ENCODE results near the gene C1QL4.
A peak's percentile ranks its signal among the peaks of the same experiment; 100 is the strongest.

Gene C1QL4

GRCh38 chr12:49341777-49342065 lies 4.7 kb upstream of the C1QL4 start:
- Mint-ChIP-seq H3K9me3 (no peaks in the 10 kb centered on the region), H3K27ac (no peak overlapping the region), H3K36me3 (ENCODE audit: low read depth) (no peaks in the 10 kb centered on the region), H3K4me3 (no peak overlapping the region), H3K27me3 (ENCODE audit: low read depth, poor library complexity) (peaks cover 89% of the 10 kb centered on the region), H3K4me1 (peaks cover 80% of the 10 kb centered on the region)
- DNase-seq: no peak
- TF ChIP-seq, protein P1, sequence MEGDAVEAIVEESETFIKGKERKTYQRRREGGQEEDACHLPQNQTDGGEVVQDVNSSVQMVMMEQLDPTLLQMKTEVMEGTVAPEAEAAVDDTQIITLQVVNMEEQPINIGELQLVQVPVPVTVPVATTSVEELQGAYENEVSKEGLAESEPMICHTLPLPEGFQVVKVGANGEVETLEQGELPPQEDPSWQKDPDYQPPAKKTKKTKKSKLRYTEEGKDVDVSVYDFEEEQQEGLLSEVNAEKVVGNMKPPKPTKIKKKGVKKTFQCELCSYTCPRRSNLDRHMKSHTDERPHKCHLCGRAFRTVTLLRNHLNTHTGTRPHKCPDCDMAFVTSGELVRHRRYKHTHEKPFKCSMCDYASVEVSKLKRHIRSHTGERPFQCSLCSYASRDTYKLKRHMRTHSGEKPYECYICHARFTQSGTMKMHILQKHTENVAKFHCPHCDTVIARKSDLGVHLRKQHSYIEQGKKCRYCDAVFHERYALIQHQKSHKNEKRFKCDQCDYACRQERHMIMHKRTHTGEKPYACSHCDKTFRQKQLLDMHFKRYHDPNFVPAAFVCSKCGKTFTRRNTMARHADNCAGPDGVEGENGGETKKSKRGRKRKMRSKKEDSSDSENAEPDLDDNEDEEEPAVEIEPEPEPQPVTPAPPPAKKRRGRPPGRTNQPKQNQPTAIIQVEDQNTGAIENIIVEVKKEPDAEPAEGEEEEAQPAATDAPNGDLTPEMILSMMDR (IDR thresholded peaks at IDR 0.05): no peak

DNA sequence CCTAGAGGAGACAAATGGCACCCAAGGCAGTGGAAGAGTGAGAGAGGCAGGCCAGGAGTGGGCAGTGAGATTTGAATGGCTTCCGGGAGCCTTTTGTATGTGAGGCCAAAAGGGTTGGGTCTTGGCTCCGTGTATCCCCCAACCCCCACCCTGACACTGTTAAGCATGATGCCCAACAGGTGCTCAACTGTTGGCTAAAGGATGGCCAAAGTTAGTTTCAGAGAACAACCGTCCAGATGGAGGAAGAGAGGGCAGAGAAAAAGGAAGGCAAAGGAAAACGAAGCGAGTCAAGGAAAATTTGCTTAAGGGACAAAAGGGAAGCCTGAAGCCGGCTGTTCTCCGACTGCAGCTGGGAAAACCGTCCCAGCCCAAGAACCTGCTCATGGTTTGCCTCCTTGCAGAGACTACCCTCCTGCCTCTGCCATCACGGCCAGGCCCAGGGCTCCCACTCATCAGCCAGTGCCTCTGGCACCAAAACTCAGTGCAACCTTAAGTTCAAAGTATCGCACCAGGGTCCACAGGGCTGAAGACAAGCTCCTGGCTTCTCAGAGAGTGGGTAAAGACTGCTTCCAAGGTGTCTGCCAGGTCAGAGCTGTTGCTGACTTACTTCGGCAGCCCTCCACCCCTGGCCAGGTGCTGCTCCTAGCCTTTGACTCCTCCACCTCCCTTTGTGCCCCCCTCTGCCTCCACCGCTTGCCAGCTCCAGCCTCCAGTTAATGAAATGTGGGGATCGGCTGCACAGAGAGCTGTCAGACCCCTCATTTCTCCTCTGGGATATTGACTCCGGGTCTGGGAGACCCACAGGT lies 4.2 kb upstream of the C1QL4 start:
- Mint-ChIP-seq H3K9me3 (no peaks in the 10 kb centered on the region), H3K27ac (no peak overlapping the region), H3K27me3 (ENCODE audit: low read depth, poor library complexity) (peaks cover 89% of the 10 kb centered on the region), H3K4me1 (peaks cover 74% of the 10 kb centered on the region), H3K36me3 (ENCODE audit: low read depth) (no peaks in the 10 kb centered on the region), H3K4me3 (peak overlapping the region; percentile 47)
- TF ChIP-seq, protein P1 (IDR thresholded peaks at IDR 0.05): no peak
- DNase-seq: no peak

DNA sequence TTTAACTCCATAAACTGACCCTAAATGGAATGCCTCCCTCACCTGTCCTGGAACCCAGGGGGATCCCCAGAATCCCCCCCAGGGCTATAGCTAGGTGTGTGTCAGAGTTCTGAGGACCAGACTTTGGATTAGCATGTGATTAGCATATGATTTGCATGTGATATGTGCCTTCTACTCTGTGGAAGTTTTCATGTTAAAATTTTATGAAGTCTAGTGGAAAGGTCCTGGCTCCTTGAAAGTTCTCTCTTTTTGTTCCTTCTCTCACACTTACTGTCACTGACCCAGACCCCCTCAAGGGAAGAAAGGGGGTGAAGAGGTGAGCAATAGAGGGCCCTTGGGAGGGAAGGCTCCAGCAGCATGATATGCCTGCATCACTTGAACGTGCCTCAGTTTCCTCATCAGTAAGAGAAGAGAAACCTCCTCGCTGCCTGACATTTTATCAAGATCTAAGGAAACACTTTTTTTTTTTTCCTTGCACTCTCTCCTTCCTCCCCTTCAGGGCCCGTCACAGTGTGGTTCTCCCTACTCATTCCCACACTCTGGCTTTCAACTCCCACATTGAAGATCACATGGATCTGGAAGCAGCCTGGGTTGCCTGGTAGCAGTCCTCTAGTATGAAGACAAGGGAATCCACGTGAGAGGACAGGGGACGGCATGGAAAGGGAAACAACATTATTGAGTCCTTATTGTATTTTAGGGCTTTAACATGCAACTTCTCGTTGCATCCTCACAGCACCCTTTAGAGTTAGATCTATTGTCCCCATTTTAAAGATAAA lies 3.3 kb upstream of the C1QL4 start:
- TF ChIP-seq, protein P1 (IDR thresholded peaks at IDR 0.05): no peak
- H3K27ac Mint-ChIP-seq: no peak overlapping the region
- no peak for DNase-seq
- H3K4me3 Mint-ChIP-seq: peak overlapping the region; percentile 47
- peaks cover 67% of the 10 kb centered on the region for H3K4me1 Mint-ChIP-seq
- no peaks in the 10 kb centered on the region for H3K9me3 Mint-ChIP-seq
- no peaks in the 10 kb centered on the region for H3K36me3 Mint-ChIP-seq (ENCODE audit: low read depth)
- peaks cover 87% of the 10 kb centered on the region for H3K27me3 Mint-ChIP-seq (ENCODE audit: low read depth, poor library complexity)

DNA sequence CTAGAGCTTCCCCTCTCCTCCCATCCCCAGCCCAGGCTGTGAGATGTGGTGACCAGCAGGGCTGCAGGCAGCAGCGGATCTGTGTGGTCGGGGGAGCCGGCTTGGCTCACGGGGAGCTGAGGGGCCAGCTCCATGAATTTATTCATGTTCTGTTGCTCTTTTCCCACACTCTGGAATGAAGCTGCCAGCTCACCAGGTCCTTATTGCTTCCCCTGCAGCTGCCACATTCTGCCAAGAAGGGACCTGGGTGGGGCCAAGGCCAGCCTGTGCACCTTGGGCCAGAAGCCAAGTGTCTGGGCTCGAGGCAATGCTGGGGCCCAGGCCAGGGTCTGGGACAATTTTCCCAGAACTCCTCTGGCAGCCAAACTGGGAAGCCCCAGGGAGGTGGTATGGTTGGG lies 2.5 kb upstream of the C1QL4 start:
- Mint-ChIP-seq H3K4me3 (peak overlapping the region; percentile 27), H3K27ac (no peak overlapping the region)

GRCh38 chr12:49338830-49339463 lies 2.0 kb upstream of the C1QL4 start:
- H3K36me3 Mint-ChIP-seq (ENCODE audit: low read depth): no peaks in the 10 kb centered on the region
- DNase-seq: no peak
- H3K9me3 Mint-ChIP-seq: no peaks in the 10 kb centered on the region
- peaks cover 58% of the 10 kb centered on the region for H3K4me1 Mint-ChIP-seq
- peak overlapping the region; percentile 27 for H3K4me3 Mint-ChIP-seq
- H3K27ac Mint-ChIP-seq: no peak overlapping the region
- TF ChIP-seq, protein P1 (IDR thresholded peaks at IDR 0.05): no peak
- peaks cover 87% of the 10 kb centered on the region for H3K27me3 Mint-ChIP-seq (ENCODE audit: low read depth, poor library complexity)

More for the DNA sequence above, 2.5 kb upstream of the C1QL4 start:
- Mint-ChIP-seq H3K4me1 (peaks cover 63% of the 10 kb centered on the region), H3K27me3 (ENCODE audit: low read depth, poor library complexity) (peaks cover 87% of the 10 kb centered on the region), H3K36me3 (ENCODE audit: low read depth) (no peaks in the 10 kb centered on the region), H3K9me3 (no peaks in the 10 kb centered on the region)
- TF ChIP-seq, protein P1 (IDR thresholded peaks at IDR 0.05): no peak
- no peak for DNase-seq
